Activated T-helper 1 cell treated with Interleukin-2 at 50 U/mL for 16 hours (primary cell): Measurements from ENCODE around the gene MARK4.
"Not testable (repeated sequence)": the region's sequence is repeated elsewhere in the genome, so short reads cannot be mapped to it uniquely, and the experiment has no call there.

Experiments used
- DNase-seq: peaks from one replicate; pipeline ENCODE4 v3.0.0-alpha.2; 2020; ENCODE audit warnings: low read depth

MARK4 gene

DNA sequence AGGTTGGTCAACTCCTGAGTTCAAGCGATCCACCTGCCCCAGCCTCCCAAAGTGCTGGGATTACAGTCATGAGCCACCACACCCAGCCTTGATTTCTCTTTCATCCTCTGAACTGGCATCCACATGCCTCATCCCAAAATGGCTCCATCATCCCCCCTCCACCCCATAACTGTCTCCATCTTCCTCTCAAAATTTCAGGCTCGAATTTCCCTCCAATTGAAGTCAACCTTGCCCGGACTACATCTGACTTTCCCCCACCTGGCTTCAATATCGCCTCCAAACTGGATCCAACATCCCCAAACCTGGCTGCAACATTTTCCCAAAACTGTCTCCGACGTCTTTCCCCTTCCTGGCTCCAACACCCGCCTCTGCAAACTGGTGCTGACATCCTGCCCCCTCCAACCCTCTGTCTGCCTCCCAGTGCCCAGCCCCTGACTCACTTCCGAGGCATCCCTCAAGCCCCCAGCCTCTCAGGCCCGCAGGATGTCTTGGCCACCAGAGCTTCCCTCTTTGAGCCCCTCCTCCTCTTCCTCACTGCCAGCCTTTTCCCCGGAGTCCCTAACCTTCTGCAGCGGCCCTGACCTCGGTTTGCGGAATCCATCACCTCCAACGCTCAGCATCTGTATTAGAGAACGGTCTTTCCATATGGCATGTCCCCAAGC lies 6.8 kb upstream of the MARK4 start:
- DNase-seq, result no peak

DNA sequence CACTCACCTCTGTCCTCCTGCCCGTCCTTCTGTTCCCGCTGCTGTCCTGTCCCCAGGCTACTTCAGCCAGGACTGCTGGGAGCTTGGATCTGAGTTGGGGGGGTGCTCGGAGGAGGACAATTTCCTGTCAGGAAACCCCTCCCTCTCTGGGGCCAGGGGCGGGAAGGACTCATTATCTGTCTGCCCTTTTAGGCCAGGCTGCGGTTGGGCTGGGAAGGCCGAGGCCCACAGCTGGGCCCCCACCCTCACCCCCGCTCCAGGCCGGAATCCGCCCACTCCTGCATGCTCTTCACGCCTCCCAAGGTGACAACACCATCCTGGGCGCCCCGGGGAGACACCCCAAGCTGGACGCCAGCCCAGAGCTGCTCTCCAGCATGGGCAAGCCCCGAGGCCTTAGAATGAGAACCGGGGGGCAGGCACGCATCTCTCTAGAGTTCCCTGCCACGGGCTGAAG lies 5.7 kb upstream of the MARK4 start, which contains the start of gene EXOC3L2:
EXOC3L2 (minus strand) TSS at position 74 of the 454 bp plus-strand sequence. CDS start 6,362 bp downstream, outside the sequence.
- no peak for DNase-seq

DNA sequence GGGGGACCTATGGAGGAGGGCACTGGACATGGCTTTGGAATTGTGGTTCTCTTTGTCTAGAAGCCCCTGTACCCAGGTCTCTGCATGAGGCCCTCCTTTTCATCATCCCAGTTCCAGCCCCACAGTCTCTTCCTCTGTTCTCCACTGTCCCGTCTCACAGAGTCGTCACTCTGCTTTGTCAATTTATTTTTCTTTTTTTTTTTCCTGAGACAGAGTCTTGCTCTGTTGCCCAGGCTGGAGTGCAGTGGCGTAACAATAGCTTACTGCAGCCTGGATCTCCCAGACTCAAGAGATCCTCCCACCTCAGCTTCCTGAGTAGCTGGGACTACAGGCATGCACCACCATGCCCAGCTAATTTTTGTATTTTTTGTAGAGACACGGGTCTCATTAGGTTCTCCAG lies 5.2 kb upstream of the MARK4 start:
- no peak for DNase-seq

- no peak for DNase-seq
Observed at GRCh38 chr19:45247136-45247535, 3.9 kb upstream of the MARK4 start.

GRCh38 chr19:45249261-45250033 lies 1.6 kb upstream of the MARK4 start:
- no peak for DNase-seq

- no peak for DNase-seq
Observed at GRCh38 chr19:45250216-45250831, 747 bp upstream of the MARK4 start.

- no peak for DNase-seq
Observed at GRCh38 chr19:45251452-45252354, 632 bp downstream of the MARK4 start.

- DNase-seq, result no peak
Observed at GRCh38 chr19:45253396-45254027, 2.4 kb downstream of the MARK4 start.

DNA sequence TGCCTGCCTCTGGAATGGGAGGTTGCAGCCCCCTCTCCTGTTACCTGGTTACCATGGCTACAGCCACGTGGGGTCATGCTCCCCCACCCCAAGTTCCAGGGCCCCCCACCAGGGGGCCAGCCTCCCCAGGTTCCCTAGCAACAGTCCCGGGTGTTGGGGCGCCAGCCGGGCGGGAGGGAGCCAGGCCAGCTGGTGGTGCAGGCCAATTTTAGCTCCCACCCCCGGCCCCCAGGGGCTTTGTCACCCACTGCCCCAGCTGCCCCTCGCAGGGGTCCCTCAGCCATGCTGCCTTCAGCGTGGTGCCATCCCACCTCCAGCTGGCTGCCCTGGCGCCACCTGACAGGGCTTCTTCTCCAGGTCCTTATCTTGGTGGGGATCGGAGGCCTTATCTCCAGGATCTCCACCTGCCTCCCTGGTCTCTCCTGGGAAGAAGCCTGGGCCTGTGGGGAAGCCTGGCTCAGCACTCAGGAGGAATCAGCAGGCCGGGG lies 3.0 kb downstream of the MARK4 start:
- DNase-seq, result no peak

DNA sequence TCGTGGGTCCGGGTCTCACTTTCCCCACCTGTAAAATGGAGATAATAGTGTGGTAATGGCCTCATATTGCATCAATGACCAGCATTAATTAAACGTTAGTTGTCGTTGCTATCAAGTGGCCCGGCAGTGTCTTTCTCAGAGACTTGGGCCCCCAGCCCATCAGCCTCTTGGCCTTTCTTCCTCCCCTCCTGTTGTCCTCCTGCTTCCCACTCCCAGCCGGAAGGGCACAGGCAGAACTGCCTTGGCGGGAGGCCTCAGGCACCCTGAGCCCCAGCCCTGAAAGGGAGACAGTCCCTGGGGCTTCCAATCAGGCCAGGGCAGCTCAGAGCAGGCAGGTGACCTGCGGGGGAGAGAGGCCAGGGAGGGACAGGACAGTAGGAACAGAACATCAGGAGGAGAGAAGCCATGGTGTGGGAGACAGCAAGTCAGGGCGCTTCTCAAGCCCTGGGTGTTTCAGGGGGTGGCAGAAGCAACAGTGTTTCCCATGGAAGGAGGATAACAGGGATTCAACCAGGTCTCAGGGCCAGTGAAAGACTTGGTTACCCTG lies 4.6 kb downstream of the MARK4 start:
- DNase-seq, result no peak

DNA sequence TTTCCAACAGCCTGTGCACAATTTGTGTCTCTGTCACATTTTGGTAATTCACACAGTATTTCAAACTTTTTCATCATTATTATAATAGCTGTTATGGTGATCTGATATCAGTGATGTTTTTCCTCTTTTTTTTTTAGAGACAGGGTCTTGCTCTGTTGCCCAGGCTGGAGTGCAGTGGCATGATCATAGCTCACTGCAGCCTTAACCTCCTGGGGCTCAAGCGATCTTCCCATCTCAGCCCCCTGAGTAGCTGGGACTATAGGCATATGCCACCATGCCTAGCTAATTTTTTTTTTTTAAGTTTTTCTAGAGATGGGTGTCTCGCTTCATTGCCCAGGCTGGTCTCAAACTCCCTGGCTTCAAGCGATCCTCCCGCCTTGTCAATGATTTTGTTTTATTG lies 5.8 kb downstream of the MARK4 start:
- DNase-seq, result no peak

DNA sequence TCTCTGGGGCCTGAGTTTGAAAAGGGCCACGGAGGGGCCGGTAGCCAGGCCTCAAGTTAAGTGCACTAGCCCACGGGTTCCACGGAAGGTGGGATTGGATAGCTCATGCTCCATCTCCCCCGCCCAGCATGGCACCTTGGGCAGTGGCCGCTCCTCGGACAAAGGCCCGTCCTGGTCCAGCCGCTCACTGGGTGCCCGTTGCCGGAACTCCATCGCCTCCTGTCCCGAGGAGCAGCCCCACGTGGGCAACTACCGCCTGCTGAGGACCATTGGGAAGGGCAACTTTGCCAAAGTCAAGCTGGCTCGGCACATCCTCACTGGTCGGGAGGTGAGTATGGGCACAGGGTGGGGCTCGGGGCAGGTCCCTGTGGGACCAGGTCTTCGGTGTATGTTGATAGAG lies 7.8 kb downstream of the MARK4 start:
- no peak for DNase-seq

DNA sequence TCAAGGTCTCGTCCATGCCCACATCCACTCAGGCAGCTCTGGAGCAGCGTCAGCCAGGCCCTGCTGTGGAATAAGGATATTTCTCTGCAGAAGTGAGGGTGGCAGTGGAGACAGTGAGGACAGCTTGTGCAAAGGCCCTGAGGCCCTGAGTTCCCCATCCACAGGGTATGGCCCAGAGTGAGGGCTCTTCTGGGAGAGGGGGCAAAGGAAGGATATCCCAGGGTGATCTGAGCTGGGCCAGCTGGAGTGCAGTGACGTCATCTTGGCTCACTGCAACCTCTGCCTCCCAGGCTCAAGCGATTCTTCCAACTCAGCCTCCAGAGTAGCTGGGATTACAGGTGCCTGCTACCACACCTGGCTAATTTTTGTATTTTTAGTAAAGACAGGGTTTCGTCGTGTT lies 11.5 kb downstream of the MARK4 start:
- no peak for DNase-seq

DNA sequence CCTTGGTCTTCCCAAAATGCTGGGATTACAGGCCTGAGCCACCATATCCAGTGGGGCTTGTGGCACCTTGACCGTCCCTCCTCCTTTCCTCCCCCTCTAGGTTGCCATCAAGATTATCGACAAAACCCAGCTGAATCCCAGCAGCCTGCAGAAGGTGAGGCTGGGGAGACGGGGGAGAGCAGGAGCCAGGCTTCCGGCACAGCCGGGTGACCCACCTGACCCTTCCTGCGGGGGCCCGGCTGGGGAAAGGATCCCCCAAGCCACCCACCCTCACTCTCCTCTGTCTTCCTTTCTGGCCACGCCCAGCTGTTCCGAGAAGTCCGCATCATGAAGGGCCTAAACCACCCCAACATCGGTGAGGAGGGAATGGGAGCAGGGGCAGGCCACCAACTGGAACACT lies 11.9 kb downstream of the MARK4 start:
- no peak for DNase-seq

GRCh38 chr19:45264781-45265317 lies 13.8 kb downstream of the MARK4 start:
- DNase-seq, result no peak

DNA sequence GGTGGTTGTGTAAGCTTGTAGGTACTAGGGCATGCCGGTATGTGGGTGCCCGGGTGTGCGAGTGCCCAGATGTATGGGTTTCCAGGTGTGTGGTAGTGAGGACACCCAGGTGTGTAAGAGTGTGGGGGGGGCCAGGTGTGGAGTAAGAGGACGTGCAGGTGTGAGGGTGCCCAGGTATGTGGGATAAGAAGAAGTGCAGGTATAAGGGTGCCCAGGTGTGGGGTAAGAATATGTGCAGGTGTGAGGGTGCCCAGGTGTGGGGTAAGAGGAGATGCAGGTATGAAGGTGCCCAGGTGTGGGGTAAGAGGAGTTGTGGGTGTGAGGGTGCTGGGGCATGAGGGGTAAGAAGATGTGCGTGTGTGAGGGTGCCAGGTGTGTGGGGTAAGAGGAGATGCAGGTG lies 14.3 kb downstream of the MARK4 start:
- no peak for DNase-seq

GRCh38 chr19:45267296-45267695 lies 16.2 kb downstream of the MARK4 start:
- no peak for DNase-seq

DNA sequence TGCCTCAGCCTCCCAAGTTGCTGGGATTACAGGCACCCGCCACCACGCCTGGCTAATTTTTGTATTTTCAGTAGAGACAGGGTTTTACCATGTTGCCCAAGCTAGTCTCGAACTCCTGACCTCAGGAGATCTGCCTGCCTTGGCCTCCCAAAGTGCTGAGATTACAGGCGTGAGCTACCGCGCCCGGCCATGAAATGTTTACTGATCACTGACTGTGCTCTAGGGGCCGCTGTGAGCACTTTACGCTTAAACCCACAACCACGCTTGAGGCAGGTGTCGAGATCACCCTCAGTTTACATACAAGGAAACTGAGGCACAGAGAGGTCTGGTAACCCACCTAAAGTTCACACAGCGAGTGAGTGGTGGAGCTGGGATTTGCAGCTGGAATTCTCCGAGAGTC lies 18.9 kb downstream of the MARK4 start:
- not testable (repeated sequence) for DNase-seq

DNA sequence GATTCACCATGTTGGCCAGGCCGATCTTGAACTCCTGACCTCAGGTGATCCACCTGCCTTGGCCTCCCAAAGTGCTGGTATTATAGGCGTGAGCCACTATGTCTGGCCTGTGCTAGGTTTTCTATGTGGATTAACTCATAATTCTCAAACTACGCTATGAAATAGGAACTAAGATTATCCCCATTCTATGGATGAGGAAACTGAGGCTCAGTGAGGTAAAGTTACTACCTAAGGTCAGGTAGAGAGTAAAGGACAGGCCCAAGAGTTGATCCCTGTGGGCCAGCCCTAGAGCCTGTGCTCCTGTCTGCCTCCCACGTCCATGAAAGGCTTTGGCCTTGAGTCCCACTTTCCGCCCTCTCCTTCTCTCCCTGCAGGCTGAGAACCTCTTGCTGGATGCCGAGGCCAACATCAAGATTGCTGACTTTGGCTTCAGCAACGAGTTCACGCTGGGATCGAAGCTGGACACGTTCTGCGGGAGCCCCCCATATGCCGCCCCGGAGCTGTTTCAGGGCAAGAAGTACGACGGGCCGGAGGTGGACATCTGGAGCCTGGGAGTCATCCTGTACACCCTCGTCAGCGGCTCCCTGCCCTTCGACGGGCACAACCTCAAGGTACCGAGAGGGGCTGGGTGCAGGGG lies 20.1 kb downstream of the MARK4 start:
- DNase-seq, result no peak

DNA sequence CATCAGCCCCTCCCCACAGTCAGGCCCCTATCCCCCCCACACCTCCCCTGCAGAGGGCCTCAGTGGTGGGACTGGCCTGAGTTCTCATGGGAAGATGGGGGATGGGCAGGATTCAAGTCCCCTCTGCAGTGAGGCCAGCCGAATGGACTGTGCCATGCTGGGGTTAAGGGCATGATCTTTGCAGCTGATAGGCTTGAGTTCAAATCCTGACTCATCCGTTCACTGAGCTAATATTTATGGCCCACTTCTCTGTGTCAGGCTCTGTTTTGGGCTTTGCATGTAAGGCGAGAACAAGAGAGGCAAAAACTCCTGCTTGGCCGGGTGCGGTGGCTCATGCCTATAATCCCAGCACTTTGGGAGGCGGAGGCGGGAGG lies 20.7 kb downstream of the MARK4 start:
- DNase-seq, result no peak

DNA sequence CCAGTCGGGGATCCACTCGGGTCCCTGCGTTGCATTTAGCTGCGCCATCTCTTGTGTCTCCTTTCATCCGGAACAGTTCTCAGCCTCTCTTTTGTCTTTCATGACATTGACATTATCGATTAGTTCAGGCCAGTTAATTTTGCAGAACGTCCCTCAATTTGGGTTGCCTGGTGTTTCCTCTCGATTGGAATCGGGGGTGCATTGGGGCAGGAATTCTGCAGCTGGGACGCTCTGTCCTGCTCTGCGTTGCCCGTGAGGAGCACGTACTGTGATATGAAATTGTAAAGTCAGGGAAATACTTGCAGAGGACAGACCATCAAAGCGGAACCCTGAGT lies 22.4 kb downstream of the MARK4 start:
- DNase-seq, result no peak
